CD4-positive, alpha-beta T cell treated with Interleukin-4 for 4 hours (primary cell): ENCODE measurements around the gene TPPP.

ENCODE experiments used
- DNase-seq: peaks from one replicate; pipeline ENCODE4 v3.0.0-alpha.2; 2020

The TPPP gene

GRCh38 chr5:664343-664993 is 28.7 kb downstream of the TPPP start:
- no peak for DNase-seq

GRCh38 chr5:663436-664342 is 29.5 kb downstream of the TPPP start:
- no peak for DNase-seq

- no peak for DNase-seq
Measured at GRCh38 chr5:662751-663435, 30.3 kb downstream of the TPPP start.

DNA sequence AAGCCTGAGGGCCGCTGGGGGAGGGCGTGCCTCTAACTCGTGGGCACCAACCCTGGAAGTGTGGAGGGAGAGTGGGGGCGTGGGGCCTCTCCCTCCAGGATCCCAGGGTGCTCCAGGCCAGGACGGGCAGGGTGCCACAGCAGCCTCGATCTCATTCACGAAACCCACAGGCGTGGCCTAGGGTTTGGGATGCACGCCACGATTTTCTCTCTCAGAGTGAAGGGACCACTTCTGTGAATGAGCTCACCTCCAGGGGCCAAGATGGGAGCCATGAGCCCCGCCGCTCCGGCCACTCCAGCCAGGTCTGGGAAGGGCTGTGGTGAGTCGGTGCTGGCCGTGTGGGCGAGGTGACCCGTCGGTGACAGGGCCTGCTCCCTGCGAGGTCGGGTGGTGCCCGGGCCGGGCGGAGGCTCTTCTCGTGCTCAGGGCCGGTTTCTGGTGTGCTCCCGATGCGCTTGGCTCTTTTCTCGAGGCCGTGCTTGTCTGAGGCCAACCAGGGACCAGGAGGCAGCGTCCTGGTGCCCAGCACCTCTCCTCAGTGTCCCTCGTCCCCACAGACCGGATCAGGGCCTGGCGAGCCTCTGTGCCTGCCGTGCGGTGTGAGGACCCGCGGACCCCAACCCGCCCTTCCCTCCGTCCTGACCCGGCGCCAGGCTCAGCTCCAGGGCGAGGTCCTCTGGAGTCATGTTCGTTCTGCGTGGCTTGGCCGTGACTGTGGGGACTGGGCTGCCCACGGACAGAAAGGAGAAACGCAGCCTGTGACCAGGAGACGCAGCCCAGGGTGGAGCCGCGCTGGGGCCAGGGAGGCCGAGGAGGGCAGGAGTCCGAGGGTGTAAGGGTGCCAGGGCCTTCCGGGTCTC is 31.0 kb downstream of the TPPP start:
- no peak for DNase-seq

DNA sequence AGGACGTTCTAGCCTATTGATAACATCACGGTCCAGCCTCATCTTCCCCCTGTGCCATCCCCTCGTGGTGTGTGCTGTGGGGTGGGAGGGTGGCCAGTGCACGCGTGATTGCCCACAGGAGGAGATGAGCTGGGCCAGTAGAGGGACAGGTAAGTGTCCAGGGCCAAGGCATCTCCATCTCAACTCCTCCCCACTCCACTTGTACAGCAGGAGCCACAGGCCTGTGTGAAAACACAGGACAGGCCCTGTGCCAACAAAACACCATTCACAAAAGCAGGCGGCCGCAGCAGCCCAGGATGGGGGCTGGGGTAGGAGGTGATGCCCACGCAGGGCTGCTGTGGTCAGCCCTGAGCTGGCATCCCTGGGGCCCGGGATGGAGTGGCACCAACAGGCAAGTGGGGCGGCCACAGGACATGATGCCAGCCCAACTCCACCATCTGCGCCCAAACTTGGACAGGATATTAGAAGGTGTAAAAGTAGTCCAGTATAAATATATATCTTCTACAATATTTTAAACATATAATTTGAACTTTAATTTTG is 32.6 kb downstream of the TPPP start:
- DNase-seq = no peak

GRCh38 chr5:659496-660263 is 33.5 kb downstream of the TPPP start:
- no peak for DNase-seq

- DNase-seq = no peak
Measured at GRCh38 chr5:658103-658502, 35.0 kb downstream of the TPPP start.

- DNase-seq = no peak
Measured at GRCh38 chr5:657570-657969, 35.6 kb downstream of the TPPP start.

GRCh38 chr5:655406-655805 is 37.7 kb downstream of the TPPP start:
- DNase-seq = no peak

DNA sequence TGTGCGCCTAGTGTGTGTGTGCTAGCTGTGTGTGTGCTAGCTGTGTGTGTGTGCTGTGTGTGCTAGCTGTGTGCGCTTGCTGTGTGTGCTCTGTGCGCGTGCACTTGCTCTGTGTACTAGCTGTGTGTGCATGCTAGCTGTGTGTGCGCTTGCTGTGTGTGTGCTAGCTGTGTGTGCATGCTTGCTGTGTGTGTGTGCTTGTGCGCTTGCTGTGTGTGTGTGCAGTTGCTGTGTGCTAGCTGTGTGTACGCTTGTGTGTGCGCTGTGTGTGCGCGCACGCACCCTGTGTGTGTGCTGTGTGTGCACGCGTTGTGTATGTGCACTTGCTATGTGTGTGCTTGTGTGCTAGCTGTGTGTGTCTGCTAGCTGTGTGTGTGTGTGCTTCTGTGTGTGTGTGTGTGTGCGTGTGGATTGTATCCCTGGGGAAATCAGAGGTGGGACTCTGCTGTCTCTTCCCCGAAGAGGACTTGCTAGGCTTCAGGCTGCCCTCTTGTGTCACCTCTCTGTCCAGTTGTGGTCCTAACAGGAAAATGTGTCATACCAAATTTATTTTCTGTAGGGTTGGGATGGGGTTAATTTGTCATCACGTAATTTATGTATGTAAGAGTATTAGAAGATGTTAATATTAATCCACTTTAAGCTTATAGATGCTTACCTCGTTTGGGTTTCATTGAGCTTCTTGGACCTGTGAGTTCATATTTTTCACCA is 38.9 kb downstream of the TPPP start:
- DNase-seq = no peak

DNA sequence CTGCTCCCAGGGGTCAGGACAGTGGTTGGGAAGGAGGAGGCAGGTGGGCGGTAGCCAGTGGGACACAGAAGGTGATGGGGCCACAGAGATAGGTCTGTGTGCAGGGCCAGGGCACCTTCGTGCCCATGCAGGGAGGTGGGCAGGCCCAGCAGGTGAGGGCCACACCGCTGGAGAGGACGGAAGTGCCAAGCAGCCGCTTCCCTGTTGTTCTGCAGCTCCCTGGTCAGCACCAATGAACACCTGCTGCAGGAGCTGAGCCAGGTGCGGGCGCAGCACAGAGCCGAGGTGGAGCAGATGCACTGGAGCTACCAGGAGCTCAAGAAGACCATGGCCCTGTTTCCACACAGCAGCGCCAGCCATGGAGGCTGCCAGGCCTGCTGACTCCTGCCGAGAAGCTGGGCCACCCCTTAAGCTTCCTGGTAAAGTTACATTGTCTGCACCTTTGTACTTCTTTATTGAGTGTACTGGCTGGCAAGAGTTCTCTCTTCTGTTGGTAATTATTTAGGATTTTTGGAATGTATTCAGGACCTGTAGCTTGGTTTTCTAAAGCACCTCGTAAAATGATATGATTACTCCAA is 40.3 kb downstream of the TPPP start:
- DNase-seq = no peak

GRCh38 chr5:652023-652515 is 41.1 kb downstream of the TPPP start:
- no peak for DNase-seq

GRCh38 chr5:651296-652022 is 41.7 kb downstream of the TPPP start:
- no peak for DNase-seq

DNA sequence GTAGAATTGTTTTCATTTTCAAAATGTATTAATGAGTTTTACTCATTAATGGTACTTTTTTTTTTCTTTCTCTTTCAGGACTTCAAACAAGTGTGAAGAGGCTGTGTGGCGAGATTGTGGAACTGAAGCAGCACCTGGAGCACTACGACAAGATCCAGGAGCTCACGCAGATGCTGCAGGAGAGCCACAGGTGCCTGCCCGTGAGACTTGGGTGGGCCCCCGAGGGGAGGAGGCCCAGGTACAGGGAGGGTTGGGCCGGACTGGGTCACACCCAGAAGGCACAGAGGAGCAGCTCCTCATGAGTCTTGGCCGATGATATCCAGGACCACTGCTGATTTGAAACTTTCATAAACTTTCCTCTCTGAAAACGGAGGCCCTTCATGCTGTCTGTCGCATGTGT is 45.4 kb downstream of the TPPP start:
- DNase-seq = no peak

DNA sequence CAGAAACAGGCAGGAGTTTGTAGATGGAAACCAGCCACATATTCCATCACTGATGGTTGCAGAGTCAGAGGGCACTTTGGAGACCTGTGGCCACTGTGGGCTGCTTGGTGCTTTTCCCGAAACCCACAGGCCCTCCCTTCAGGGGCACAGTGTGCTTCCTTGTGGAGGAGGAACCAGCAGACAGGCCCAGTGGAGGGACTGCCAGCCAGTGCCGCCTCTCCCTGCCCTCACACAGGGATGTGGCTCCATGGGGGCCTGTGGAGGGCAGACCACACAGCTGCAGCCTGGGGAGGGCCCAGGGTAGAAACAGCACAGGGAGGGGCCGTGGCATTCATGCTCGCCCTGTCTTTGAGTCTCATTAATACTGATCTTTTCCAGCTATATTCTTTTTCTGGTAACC is 45.8 kb downstream of the TPPP start:
- DNase-seq = no peak

DNA sequence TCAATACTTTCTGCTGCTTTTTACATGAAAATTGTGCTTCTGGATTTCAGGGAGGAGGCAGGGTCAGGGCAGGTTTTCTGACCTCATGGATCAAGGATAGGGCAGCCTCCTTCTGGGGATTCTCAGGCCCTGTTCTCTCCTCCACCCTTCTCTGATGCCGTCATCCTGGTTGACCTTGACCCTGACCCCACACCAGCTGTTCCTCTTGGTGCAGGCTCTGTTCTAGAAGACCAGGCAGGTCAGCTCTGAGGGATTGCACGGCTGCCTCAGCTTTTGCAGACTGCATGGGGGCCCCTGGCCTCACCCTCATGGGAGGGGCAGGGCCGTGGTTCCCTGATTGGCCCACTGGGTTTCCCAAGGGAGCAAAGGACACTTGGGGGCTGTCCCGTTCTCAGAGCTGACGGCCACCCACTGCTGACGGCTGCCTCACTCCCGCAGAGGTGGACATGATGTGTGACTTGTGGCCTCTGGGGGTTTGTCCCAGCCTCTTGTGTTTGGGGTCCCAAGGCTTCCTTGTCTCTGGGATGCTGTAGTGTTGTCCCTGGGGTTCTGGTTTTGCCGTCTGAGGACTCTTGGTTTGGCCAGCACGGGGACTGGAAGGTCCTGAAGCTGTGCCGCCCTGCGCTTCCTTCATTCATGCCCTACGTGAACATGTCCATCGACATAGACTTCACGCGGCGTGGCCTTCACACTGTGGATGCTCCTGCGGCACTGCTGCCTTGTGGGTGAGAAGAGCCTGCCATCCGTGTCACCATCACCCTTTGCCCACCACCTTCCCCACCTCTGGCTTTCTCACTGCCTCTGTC is 46.6 kb downstream of the TPPP start:
- no peak for DNase-seq

DNA sequence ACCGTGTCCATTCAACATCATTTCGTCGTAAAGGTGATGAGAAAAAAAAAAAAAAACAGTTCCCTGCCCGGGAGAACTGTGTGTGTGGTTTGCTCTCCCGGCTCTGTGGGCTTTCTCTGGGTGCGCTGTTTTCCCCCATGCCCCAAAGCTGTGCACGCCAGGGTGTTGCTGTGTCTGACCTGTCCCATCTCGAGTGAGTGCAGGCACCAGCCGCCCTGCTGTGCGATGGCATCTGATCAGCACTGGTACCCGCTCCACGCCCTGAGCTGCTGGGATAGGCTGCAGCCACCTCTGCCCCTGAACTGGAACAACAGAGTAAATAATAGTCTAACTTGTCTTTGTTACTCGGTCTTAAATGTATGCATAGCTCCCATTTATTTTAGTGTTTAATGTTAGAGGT is 47.7 kb downstream of the TPPP start:
- no peak for DNase-seq

DNA sequence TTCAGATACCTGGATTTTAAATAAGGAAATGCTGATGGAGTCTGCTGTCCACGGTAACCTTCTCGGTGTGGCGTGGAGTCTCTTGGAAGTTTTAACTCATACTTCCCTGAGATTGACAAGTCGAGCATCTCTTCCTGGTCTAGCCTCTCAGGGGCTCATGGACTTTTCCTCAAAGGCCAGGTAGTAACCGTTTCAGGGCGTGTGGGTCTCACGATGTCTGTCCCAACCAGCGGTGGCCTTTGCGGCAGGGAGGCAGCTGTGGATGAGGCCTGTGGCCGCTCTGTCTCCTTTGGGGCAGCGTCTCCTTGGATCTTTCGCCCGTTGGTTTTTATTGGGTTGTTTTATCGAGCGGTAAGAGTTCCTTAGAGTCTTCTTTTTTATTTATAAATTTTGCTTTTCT is 48.2 kb downstream of the TPPP start:
- no peak for DNase-seq

DNA sequence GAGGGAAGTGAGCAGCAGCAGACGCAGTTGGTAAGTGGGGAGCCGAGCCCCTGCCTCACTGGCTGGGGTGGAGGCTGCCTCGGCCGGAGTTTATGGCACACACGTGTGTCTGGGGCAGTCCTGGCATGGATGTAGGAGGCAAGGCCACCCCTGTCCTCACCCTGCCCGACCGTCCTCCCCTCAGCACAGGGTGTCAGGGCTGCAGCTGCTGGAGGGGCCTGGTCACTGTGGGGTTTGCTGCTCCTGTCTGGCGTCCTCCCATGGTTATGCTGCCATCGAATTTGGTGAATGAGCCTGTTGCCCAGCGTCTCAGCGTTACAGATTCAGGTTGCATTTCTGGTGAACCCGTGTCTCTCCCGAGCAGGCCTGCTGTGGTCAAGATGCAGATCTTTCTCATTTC is 48.6 kb downstream of the TPPP start:
- no peak for DNase-seq
